Ascending aorta (tissue), 2 donors: ENCODE results near the gene STAT4. TPM values are rescaled to one million over a fixed set of nuclear protein-coding genes. Genes with fewer than 3 reads are reported as not detected.

ENCODE experiments used
- DNase-seq, 2 donors: peaks; one replicate each; pipeline ENCODE4 v3.0.0-alpha.2; 2019; ENCODE audit warnings: low spot score in 2 of 2
- H3K27ac ChIP-seq, 2 donors: fragments of 200-600 bp; sonication (generic); one replicate each; pipeline ENCODE4 v1.5.1; 2016 to 2017; ENCODE audit warnings: mild to moderate bottlenecking in 1 of 2
- H3K27me3 ChIP-seq: fragments of 200-600 bp; sonication (generic); one replicate; pipeline ENCODE4 v1.5.1; 2017
- H3K36me3 ChIP-seq, 2 donors: fragments of 200-600 bp; sonication (generic); one replicate each; pipeline ENCODE4 v1.5.1; 2016
- H3K4me1 ChIP-seq, 2 donors: fragments of 200-600 bp; sonication (generic); one replicate each; pipeline ENCODE4 v1.5.1; 2016 to 2017; ENCODE audit warnings: mild to moderate bottlenecking in 1 of 2
- H3K4me3 ChIP-seq, 2 donors: fragments of 200-600 bp; sonication (generic); one replicate each; pipeline ENCODE4 v1.5.1; 2016 to 2017; ENCODE audit warnings: mild to moderate bottlenecking in 1 of 2
- H3K9me3 ChIP-seq, 2 donors: fragments of 200-600 bp; sonication (generic); one replicate each; pipeline ENCODE4 v1.5.1; 2016
- intact Hi-C: fragments of 100-400 bp; cut with DNase I; formaldehyde crosslinking; loops from one replicate; pipeline ENCODE4 v1.15.1; 2023
- total RNA-seq: library from RNA; depleted of rRNA; stranded (reverse); fragments of >200 nt; gene quantifications from one replicate; pipeline ENCODE4 v1.1.0, GENCODE V29; 2016
- TF ChIP-seq, protein P1 (sequence below), 3 experiments: fragments of 200-600 bp in 2 of 3; fragments of 450-650 bp in 1 of 3; sonication (generic) in 2 of 3; IDR thresholded peaks; one replicate each; pipeline ENCODE4 v1.5.1; 2016 to 2019; ENCODE audit warnings: antibody characterized with exemption in 3 of 3, mild to moderate bottlenecking in 1 of 3, moderate library complexity in 1 of 3

STAT4 gene
- total RNA-seq, 1 donor from 2014 or later = 0.85 TPM

DNA sequence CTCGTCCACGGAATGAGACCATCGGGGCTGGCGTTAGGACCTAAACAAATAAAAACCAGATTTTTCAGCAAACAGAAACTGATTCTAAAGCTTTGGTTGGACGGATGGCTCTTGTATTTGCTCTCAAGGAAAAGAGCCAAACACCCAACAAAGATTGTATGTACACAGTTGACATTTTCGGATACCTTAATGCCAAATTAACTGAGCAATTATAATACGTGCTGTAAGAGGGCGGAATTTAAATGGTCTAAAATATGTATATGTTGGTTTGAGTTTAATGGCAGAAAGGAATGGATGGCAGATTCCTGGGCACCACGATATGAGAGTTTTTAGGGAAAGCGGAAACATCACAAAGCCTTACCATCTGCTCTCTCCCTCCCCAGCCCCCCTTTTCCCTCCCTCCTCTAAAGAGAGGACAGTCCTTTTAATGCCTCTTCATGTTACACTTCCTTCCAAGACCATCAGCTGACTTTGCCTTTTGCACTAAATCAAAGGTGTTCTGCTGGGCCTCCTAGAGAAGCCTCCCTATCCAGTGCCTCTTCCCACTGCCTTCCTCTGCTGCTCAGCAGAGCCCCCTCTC is 170.1 kb downstream of the STAT4 start:
- no peaks in the 10 kb centered on the region for H3K27me3 ChIP-seq
- H3K4me1 ChIP-seq = peaks cover 0 to 9% of the 10 kb centered on the region in 2 donors
- no peak overlapping the region for H3K4me3 ChIP-seq
- no peaks in the 10 kb centered on the region for H3K9me3 ChIP-seq
- intact Hi-C loops = no loop called here
- peak overlapping the region in 1 of 2 donors; percentile 23 for H3K27ac ChIP-seq
- no peak for DNase-seq
- TF ChIP-seq, protein P1, sequence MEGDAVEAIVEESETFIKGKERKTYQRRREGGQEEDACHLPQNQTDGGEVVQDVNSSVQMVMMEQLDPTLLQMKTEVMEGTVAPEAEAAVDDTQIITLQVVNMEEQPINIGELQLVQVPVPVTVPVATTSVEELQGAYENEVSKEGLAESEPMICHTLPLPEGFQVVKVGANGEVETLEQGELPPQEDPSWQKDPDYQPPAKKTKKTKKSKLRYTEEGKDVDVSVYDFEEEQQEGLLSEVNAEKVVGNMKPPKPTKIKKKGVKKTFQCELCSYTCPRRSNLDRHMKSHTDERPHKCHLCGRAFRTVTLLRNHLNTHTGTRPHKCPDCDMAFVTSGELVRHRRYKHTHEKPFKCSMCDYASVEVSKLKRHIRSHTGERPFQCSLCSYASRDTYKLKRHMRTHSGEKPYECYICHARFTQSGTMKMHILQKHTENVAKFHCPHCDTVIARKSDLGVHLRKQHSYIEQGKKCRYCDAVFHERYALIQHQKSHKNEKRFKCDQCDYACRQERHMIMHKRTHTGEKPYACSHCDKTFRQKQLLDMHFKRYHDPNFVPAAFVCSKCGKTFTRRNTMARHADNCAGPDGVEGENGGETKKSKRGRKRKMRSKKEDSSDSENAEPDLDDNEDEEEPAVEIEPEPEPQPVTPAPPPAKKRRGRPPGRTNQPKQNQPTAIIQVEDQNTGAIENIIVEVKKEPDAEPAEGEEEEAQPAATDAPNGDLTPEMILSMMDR (IDR thresholded peaks at IDR 0.05) = no peak
- H3K36me3 ChIP-seq = peaks cover 77 to 95% of the 10 kb centered on the region in 2 donors

DNA sequence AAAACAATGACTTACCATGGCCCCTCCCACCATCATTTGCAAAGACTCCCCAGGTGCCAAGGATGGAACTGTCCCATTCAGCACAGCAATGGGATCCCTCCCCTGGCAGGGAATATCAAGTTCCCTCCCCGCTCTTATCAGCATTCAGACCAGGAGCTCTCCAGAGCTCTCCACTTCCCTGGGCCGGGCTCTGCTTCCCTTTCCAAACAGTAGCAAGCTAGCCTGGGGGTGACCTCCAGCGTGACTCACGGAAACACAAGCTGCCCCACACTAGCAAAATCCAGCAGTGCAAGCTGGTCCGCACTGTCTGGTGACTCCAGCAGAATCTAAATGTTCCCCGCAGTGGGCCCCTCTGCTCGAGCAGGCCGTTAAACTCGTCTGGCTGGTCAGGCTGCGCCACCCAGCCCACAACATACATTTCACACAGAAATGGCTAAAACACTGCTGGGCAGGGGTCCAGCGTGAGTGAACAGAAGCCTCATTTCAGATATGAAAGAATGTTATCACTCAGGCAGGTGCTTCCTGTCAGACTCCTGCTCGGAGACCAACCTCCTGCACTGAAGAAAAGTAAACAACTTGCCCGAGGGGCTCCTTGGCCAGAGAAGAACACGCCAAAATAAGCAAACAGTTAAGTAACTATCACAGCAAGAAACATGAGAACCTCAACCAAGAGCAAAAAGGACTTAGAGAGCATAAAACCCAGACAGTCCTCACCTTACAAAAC is 170.7 kb downstream of the STAT4 start:
- peak overlapping the region in 1 of 2 donors; percentile 9 for H3K4me3 ChIP-seq
- H3K27ac ChIP-seq = peak overlapping the region in 1 of 2 donors; percentile 23
- H3K9me3 ChIP-seq = no peaks in the 10 kb centered on the region
- DNase-seq = no peak
- H3K27me3 ChIP-seq = no peaks in the 10 kb centered on the region
- H3K4me1 ChIP-seq = peaks cover 0 to 9% of the 10 kb centered on the region in 2 donors
- intact Hi-C loops = no loop called here
- TF ChIP-seq, protein P1 (IDR thresholded peaks at IDR 0.05) = no peak
- H3K36me3 ChIP-seq = peaks cover 73 to 93% of the 10 kb centered on the region in 2 donors

Other genes with a start within 250 kb of the STAT4 start
- gene STAT1, start 136.8 kb downstream of the STAT4 start, total RNA-seq = 13.0 TPM
- 27.4 TPM for gene MYO1B, start 94.4 kb upstream of the STAT4 start, total RNA-seq